A375 (cell line): ENCODE results near the gene RPS6KA3. TPM values are rescaled to one million over a fixed set of nuclear protein-coding genes. Genes with fewer than 3 reads are reported as not detected.

Experiments
- small RNA-seq: library from RNA; depleted of rRNA; stranded (forward); fragments of <200 nt; gene quantifications from one replicate; pipeline ENCODE3, GENCODE V24; 2014
- total RNA-seq: library from RNA; depleted of rRNA; stranded (reverse); fragments of >200 nt; shearing (Covaris generic); gene quantifications from 2 replicates; pipeline ENCODE4 v1.2.3, GENCODE V29; 2014; rRNA removed

Gene RPS6KA3
- 50.2 and 56.1 TPM in 2 replicates for total RNA-seq

DNA sequence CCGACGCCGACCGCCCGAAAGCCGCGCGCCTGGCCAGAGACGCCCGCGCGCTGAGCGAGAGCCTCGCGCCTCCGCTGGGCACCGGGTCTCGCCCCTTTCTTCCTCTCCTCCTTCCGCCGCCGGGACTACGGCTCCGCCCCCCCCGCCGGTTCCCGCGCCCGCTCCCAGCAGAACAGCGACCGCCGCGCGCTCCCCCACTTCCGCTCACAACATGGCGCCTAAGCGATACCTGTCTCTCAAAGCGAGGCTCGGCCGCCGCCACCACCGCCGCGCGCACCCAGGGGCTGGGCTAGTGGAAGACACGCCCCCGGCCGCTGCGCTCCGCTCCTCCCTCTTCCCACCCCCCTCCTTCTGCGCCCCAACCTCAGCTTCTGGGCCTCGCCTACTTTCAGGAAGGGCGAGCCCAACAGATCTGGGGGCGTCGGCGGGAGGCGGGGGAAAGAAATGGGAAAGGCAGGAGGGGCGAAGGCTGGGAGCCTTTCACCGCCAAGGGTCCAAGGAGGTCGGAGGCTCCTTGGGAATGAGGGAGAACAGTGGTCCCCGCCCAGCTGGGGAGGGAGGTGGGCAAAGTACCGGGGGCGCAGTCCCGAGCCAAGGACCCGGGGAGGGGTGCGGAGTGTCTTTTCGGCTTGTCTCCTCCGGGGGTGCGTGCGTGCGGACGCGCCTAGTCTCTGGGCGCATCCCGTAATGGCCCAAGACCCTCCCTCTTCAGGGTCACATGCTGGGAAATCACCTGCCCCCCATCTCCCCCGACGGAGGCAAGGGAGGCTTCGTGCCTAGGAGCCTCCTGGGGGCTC, at the start of gene RPS6KA3:
TSS of gene RPS6KA3 (minus strand) at position 100 of the 797 bp plus-strand sequence. CDS start 277 bp downstream, outside the sequence.

DNA sequence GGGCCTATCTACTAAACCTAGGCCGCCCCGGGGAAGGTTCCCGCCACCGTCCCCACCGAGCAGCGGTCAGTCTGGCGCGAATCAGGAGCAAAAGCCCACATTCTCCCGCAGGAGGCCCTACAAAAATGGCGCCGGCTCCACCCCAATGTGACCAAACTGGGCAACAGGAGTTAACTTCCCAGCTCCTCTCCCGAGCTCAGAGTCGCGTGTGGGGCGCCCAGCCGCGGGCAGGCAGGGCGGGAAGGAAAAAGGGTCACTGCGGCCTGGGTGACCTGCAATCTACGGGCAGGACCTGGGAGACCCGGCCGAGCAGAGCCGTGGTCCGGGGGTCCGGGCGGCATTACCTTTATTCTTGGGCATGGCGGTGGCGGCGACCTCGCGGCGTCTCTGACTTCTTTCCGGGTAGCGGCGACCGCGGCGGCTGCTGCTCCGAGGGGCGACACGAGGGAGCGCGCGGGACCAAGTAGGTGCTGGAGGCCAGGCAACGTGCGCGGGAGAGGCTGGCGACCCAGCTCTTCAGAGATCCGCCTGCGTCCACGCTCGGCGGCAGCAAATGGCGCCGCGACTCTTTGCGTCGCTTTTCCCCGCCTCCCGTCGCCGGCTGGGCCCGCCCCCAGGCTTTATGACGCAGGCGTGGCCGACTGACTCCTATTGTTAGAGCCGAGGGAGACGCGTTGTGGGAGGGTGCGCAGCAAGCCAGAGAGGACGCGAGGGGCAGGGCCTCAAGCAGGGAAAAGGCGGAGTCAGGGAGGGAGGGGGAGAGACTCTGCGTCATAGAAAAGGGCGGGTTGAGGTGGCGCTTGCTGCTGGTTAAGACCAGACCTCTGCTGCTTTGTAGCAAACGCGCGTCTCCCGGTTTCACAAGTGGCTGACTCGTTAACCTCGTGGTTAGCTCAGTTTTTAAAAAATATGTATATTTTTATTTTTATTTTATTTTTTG, 125.2 kb downstream of the RPS6KA3 start, which contains the start of gene EIF1AX:
TSS of gene EIF1AX (minus strand) at position 558 of the 940 bp plus-strand sequence. CDS start at position 360, 198 bp downstream.

DNA sequence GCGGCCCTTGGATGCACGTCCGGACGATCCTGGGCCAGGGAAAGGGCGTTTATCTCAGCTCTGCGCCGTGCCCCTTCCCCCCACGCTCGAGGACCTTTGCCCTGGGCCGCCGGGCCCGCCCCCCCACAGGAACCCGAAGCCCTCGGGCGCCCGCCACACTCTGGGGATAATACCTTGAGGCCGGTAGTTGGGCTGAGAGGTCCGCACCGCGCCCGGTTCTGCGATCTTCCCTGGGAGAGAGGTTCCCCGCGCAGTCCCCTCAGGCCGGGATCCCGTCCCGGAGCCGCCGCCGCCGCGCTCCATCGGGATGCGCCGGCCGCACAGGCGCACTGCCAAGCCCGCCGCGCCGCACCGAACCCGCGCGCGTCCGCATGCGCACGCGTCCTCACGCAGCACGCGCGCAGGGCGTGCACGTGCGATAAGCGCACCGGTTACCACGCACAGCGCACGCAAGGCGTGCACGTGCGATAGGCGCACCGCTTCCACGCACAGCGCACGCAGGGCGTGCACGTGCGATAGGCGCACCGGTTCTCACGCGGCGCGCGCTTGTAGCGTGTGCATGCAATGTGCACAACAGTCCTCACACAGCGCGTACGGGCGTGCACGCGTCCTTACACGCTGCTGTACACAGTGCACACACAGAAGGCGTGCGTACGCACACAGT, 150.0 kb downstream of the RPS6KA3 start, which contains the start of gene MAP7D2:
TSS of gene MAP7D2 (minus strand) at position 331 of the 664 bp plus-strand sequence. CDS start at position 303, 28 bp downstream.

Small RNAs within 50 kb of the gene (small RNA-seq; reads per million reads assigned to genes)
- 3.6 reads per million, percentile 82 among the genes with 10 or more reads in this experiment for gene RF00493
- gene RF00494, result not detected

Other genes starting within 250 kb of the RPS6KA3 start
- gene MAP7D2, start 150.0 kb downstream of the RPS6KA3 start, total RNA-seq, result 0.03 TPM in 1 of 2 replicates, not detected in the other
- 43.9 and 50.4 TPM in 2 replicates for gene EIF1AX, start 125.1 kb downstream of the RPS6KA3 start, total RNA-seq